Fibroblast of skin of left quadriceps (primary cell): Measurements from ENCODE around the gene PTPRE.
"Not testable (repeated sequence)": the region's sequence is repeated elsewhere in the genome, so short reads cannot be mapped to it uniquely, and the experiment has no call there.

ENCODE experiments used
- DNase-seq, 2 experiments: peaks; one replicate each; pipeline ENCODE4 v3.0.0-alpha.2; 2013; ENCODE audit warnings: low read depth in 2 of 2

The PTPRE gene

DNA sequence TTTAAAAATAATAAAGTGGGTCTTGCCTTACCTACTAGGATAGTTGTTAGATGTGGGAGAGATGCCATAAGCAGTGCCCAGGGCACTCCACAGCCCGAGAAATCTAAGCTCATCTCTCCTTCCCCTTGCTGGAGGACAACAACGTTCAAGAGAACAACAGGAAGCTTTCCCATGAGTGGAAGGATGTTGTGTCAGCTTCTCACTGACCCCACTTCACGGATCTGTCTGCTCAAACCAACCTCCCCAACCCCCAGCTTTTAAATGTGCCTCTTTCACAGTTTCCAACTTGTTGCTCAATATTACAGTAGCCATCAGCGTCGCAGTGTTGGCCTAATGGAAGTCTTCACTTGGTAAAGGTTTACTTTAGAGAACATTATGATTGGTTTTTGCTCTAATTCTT, 72.1 kb downstream of the PTPRE start:
- no peak for DNase-seq

DNA sequence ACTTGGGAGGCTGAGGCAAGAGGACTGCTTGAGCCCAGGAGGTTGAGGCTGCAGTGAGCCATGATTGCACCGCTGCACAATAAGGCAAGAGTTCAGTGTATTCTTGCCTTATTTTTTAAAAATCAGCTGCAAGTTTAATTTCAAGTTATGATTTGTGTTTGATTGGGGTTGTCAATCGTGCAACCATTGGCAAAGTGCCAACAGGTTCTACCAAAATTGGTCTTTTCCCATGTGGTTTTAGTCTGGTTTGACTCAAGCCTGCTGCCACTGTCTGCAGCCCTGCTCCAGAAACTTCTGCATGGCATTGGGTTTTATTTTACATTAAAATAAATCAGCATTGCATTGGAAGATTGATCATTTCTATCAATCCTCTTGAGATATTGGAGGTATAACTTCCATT, 72.7 kb downstream of the PTPRE start:
- DNase-seq: no peak

DNA sequence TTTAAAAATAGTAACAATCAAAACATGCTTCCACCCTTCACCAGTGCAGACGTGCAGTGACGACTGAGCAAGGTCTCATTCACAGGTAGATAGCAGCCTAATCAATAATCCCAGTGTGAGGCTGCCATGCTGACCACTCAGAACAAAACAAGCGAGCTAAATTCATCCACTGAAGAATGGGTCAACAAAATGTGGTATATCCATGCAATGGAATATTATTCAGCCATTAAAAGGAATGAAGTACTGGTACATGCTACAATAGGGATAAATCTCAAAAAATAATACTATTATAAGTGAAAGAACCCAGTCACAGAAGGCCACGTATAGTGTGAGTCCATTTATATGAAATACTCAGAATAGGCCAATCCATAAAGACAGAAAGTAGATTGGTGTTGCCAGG, 74.0 kb downstream of the PTPRE start:
- DNase-seq: no peak

DNA sequence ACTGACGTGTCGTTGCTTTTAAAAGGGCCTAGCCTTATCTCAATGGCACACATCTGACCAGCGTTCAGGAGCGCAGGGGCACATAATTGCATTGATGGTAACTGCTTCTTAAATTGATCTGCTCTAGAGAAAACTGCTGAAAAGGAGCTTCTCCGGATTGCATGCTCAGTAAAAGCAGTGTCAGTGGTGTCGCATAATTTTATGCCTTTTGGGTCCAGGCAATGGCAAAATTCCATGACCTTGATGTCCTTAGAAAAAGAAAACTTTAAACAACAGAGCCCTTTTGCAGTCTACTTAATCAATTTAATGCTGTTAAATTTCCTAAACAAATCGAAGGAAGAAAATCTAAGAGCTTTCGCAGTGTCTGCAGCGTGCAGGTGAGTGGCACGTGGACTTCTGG, 75.7 kb downstream of the PTPRE start:
- DNase-seq: no peak

DNA sequence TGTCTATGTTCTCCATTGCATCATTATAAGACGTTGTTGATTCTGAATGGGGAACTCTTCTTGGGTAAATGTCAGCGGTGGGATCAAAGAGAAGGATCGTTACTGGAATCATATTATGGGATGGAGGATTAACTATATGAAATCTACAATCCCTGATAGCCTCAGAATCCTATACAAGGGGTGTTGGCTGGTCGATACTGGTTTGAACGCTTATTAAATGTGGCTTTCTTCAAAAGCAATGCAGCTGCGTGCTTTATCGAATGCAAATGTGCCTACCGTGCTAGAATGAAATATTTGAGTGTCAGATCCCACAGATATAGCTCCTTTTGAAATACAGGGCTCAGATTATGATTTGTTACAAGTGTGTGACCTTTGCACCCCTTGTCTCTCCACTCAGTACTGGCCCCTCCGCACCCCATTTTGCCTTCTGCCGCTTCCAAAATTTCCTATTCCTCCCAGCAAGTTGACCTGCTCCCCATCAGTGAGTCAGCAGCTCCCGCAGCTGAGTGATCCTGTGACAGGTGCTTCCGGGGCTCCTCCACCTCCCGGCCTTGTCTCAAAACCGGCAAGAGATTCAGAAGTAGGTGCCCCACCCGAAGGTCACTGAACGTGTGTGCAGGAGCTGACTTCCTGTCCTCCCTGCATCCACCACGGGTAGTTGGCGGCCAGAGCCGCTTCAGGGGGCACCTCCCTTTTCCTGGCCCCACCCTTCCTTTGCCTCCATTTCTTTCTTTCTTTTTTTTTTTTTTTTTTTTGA, 76.6 kb downstream of the PTPRE start:
- DNase-seq: no peak

DNA sequence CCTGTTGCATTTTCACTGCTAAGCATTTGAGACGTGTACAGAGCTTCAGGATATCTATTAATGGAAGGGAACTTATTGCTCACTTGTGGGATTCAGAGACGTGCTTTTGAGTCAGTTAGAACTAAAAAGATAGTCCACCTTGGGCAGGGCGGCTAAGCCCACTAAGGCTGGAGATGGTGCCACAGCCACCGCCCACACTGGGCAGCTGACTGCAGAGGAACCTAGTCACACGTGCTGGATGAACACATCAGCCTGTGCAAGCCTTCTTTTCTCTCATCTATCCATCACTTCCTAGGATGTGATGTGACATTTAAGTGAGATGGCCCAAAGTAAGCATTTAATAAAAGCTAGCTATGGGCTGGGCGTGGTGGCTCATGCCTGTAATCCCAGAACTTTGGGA, 78.0 kb downstream of the PTPRE start:
- DNase-seq: no peak

DNA sequence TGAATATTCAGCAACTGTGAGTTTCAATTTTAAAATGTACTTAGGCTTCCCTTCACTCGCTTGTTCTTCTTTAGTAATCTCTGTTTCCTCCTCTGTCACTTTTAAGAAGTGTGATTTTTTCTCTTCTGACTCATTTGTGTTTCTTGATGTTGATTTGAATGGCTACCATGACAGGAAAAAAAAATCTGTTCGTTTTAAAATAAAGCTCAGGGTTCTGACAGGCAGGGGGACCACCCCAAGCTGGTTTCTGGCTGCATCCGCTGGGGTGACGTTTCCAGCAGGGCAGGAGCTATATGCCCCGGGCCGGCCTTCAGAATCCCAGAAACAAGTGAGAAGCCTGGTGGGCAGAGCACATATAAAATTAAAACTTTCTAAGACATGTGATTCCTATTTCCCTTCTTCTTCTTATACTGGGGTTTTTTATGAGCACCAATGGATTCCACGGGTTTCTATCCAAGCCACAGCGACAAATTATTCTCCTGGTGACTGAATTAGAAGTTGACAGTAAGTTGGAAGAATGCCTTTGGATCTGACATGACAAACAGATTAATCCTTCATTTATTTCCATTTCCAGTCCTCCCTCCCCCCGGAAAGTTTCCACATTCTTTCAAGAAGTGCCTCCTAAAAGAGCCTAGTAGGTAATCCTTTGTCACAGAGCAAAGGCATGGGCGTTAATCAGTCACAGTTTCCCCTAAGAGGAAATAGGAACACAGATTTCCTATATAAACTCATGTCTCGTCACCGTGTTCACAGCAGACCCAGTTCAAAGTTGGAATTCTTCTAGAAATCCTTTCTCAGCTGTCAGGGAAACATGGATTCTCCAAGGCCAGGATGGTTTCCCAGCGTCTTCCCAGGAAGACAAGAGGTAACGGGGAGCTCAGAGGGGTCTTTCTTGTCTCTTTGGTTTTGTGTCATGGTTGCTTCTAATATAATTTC, 79.9 kb downstream of the PTPRE start:
- peak; percentile 15 to 23 for DNase-seq

DNA sequence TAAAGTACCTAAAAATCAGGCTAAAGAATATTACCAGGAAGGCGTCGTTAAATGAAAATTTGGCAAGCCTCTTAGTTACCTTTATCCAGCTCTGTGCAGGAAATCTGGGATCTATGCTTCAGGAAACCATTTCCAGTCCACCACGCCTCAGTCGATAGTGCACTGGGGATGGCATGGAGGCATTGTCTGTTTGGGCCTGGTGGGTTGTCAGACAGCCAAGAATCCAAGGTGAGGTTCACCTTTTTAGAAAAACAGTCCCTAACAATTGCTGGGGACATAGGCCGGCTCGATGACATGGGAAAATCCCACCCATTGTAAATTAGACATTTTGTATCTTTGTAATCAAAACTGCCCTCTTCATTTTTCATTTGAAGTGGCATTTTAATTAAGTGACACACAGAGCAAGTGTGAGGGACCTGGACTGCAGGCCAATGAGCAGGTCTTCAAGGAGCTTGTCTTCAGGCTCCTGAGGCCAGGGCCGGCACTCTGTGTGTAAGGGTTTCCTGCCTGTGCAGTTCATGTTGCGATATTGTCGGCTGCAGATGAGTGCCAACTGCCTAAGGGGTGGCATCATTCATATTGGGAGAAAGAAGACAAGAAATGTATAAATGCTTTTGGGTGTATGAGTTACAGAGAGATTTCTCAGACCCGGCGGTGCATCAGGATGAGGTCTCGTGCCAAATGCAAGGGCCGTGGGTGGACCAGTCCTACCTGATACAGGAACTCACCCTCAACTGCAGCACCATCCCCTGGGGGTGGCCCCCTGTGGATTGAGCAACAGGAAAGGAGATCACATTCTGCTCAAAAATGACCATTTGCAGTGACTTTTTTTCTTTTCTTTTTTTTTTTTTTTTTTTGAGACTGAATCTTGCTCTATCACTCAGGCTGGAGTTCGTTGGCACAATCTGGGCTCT, 80.8 kb downstream of the PTPRE start:
- no peak for DNase-seq

DNA sequence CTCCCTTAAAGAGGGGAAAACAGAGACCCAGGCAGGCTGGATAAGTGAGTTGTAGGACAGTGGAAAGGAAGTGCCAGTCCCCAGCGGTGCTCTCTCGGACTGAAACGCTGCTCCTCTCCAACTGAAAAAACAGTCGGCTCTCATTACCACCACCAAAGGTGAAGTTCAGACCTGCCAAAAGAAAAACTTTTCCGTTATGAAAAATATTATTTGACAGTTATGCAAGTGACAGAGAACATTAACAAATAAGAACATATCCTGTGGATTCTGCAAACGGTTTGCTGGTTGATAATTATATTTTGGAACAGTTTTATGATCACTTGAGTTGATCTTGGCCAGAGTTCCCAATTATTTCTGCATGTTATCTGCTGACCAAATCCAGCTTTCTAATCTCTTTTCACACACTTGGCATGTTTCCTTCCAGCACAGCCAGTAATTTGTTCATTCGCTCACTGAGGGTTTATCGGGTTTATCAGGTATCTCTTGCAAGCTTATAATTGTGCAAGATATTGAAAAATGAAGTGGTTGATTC, 82.6 kb downstream of the PTPRE start:
- DNase-seq: no peak

DNA sequence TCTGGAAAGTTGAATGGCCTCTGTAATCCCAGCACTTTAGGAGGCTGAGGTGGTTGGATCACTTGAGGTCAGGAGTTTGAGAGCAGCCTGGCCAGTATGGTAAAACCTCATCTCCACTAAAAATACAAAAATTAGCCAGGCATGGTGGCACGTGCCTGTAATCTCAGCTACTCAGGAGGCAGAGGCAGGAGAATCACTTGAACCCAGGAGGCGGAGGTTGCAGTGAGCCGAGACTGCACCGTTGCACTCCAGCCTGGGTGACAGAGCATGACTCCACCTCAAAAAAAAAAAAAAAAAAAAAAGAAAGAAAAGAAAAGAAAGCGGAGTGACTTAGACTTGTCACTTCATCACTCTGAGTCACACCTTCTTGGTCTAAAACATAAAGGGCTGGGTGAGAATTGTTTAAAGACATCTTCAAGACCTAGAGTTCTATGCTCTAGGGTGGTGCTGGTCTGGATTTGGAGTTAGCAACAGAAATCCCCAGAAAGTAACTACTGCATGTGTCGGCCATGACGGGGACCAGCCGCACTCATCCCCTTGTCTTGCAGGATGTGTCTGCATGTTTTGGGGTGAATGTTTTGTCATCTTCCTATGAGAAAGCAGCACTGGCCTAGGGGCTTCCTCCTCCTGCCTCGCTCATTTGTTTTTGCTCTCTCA, 83.4 kb downstream of the PTPRE start:
- not testable (repeated sequence) for DNase-seq

DNA sequence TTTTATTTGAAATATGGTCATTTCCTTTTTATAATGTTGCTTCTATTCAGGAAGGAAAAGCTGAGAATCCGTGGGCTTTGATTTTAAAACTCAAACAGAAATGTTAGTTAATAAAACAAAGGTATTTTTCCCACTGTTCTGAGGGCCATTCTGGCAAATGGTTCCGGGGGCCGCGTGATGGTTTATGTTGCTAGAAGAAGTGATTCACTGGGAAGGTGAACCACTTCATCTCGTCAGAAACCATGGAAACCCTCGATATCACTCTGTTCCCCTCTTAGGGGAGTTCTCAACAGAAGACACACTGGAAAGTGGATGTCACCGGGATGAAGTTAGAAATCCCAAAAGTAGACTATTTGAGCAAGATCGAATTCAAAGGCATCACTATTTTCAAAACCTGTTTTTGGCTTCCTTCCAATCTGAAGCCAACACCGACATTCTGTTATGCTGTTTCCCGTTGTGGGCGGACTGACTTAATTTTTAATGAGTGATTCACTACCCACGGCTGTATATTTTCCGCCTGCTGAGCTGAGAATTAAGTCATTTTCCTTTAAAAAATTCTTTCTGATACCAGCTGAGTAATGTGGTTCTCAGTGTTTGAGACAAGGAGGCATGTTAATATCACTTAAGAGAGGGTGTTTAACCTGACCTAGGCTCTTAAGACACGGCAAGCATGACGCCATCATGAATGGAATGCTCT, 84.1 kb downstream of the PTPRE start:
- peak; percentile 69 to 72 for DNase-seq

DNA sequence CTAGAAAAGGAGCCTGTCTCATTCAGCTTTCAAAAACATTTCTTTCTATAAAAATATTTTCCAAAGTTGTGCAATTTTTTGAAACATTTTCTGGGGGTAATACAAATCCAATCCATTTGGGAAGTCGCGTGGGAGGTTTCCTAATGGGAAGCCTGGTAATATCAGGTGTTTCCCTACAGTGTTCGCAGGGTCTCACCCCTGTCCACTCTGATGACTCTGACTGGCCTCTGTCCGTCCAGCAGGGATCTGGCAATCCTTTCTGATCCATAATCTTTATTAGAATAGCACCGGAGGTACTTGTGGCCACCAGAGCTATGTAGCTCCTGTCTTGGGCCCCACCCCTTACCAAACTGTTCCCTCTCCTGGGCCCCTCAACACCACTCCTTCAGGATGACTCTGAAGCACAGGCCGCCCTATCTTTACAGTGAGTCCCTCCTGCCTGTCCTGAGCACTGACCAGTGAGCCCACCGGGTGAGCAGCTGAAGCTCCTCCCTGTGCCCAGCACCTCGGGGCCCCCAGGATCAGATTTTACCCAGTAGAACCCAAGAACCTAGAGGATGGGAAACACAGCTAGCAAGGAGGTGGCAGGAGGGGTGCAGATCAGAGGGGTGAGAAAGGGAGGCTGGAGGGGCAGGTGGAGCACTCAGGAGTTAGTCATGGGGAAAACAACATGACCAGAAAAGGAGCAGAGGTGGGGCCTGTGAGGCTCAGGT, 84.8 kb downstream of the PTPRE start:
- DNase-seq: no peak

DNA sequence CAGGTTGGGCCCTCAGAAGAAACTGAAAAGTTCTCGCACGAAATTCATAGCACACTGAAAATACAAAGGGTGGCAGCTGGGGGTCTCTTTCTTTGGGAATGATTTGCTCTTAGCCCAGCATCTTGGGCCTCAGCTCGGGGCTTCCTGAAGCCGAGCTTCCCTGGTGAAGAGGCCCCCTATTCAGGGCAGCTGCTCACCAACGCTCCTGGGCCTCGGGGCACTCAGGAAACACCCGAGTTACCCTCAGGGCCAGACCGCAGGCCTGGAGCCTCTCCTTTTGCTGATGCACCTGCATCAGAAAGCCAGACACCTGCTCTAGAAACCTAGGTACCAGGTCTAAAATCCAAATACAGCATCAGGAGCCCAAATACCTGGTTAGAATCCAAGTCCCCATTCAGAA, 85.5 kb downstream of the PTPRE start:
- no peak for DNase-seq

DNA sequence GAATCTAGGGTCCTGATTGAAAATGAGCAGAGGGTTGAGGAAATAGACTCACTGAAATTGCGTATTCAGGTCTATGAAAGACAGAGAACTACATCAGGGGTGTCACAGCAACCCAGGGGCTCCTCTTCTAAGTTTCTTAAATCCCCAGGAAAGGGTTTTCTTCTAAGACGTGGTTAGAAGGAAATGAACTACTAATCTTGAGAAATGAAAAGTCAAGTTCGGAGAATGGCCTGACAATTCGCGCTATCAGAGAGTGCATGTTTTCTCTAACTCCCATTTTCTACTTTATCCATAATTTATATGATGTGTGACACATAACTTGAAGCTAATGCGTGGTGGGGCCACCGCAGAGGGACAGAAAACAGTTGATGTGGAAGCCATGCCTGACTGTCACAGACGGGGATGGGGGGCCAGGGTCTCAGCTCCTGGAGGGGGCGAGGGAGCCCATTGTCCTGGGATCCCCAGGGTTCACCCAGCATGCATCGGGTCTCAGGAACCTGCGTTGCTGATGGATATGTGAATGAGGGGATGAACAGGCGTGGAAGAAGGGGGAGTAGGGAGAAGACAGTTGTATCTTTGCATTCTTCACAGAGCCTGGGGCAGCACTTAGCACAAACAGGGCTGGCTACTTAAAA, 86.3 kb downstream of the PTPRE start:
- DNase-seq: no peak

DNA sequence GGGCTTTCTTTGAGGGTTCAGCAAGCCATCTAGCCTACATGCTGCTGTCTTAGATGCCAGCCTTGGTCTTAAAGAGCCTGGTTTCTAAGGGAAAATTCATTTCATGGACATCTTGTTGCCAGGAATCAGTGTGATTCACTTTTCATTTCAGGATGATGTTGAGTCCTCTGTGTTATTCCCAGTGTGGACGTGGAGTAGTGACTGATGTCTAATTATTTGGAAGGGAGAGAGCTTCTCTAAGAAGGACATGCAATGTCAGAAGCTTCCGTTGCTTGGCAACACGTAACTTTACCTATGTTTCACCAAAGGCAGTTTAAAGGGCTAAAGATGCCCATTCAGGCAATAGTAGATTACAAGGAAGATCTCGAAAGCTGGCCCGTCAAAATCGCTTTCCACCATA, 89.0 kb downstream of the PTPRE start:
- DNase-seq: no peak

DNA sequence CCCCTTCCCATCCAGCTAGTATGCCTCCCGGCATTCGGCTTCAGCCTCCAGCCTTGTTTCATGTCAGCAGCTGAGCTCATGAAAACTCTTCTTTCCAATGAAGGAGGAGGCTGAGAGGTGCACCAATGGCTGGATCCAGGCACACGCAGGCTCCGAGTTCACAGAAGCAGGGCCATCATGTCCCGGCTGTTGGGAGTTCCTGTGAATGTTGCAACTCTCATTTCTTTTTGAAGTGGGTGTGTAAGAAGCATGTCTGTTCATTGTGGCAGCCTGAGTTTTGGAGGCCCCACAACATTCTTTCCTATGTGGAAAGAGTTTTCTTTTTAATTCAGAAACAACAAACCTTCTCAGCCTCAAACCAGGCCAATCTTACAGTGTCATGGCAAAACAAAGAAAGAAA, 89.7 kb downstream of the PTPRE start:
- DNase-seq: no peak

DNA sequence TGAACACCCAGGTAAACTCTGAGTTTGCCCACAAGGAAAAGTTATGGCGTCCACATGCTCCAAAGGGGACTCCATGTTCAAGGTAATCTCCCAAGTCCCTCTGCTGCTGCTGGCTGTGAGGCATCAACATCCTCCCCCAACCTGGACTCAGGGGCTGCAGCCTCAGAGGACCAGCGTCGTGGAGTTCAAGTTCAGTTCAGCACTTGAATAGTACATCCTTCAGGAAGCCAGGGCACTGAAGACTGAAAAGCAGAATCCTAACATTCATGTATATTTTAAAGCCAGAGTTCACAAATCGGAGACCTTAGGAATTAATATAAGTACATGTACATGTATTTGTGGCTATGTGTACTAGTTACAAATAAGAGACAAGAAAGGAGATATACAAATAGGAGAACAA, 90.4 kb downstream of the PTPRE start:
- DNase-seq: no peak

DNA sequence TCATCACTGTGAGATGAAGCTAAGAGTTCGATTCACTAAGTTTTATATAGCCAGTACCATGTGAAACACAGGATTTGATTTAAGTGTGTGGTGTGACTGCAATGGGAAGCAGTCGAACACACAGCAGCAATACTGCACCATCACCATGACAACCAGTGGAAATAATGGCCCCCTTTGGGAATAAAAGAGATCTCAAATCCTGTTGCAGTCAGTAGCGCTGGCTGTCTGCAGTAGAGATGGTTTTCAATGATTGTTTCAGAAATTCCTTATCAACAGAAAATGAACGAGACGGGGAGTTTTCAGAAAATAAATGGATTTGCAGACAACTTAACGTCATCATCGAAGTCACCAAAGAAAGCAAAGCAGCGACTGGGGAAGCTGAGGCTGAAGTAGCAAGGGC, 91.0 kb downstream of the PTPRE start:
- DNase-seq: no peak

DNA sequence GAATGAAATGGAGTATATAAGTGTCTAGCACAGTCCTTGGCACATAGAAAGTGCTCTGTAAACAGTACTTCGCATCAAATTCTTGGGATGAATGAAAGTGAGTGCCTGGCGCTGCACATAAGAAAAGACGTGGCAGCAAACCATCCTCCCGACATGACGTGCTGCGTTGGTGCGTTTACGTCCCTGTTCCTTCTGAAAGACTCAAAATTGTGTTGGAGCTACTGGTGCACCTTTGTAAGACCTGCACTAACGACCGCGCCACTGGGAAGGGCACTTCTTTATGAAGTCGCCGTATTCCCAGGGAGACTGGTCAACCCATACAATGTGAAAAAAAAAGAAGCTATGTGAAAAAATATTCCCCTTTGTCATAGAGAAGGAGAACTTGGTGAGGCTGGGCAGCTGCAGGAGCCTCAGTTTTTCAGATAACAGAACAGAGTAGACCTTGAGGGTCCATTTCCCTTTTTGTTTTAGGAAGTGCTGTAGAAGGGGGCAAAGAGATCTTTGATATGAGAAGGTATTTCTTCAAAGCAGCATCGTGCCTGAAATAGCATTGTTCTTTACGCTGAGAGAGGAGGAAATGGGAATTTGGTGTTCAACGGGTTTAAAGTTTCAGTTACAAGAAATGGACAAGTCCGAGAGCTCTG, 91.7 kb downstream of the PTPRE start:
- DNase-seq: no peak
